Activated naive CD4-positive, alpha-beta T cell treated with anti-CD3 and anti-CD28 coated beads, Interleukin-2, amount 10 ng/mL, durations not matched to agents 7 days and 5 days (primary cell): ENCODE data around the gene PTGES3L.
A peak's percentile ranks its signal among the peaks of the same experiment; 100 is the strongest.
"Not testable (repeated sequence)": the region's sequence is repeated elsewhere in the genome, so short reads cannot be mapped to it uniquely, and the experiment has no call there.

Experiments
- CTCF ChIA-PET: fragments of 350-600 bp; sonication (Branson Sonifier 250); formaldehyde crosslinking; loops from one replicate; lab custom pipeline; 2021; ENCODE audit warnings: antibody characterized with exemption; lab: Charles Lee
- DNase-seq: peaks from one replicate; pipeline ENCODE4 v3.0.0-alpha.2; 2020
- H3K27ac Mint-ChIP-seq: one replicate; pipeline ENCODE4 v1.8.0; 2021; ENCODE audit warnings: mild to moderate bottlenecking, moderate library complexity, mixed read lengths
- H3K27me3 Mint-ChIP-seq: one replicate; pipeline ENCODE4 v1.8.0; 2021; ENCODE audit warnings: mild to moderate bottlenecking, mixed read lengths
- H3K36me3 Mint-ChIP-seq: one replicate; pipeline ENCODE4 v1.8.0; 2021; ENCODE audit warnings: mixed read lengths
- H3K4me1 Mint-ChIP-seq: one replicate; pipeline ENCODE4 v1.8.0; 2021; ENCODE audit warnings: mixed read lengths
- H3K4me3 Mint-ChIP-seq: one replicate; pipeline ENCODE4 v1.8.0; 2021; ENCODE audit warnings: mild to moderate bottlenecking, moderate library complexity, mixed read lengths
- H3K9me3 Mint-ChIP-seq: one replicate; pipeline ENCODE4 v1.8.0; 2021; ENCODE audit warnings: mixed read lengths

Gene PTGES3L

GRCh38 chr17:42929497-42929844 lies 50.4 kb downstream of the PTGES3L start:
- peaks cover 8% of the 10 kb centered on the region for H3K4me1 Mint-ChIP-seq
- H3K36me3 Mint-ChIP-seq: no peaks in the 10 kb centered on the region
- CTCF ChIA-PET: interaction anchor here (0.7 to 2.0 kb wide), 9 partner anchors 9 to 346 kb away, joined by 3 to 9 read pairs (median 4); no protein-coding TSS in a partner anchor
- no peak for DNase-seq
- H3K27ac Mint-ChIP-seq: no peak overlapping the region
- H3K27me3 Mint-ChIP-seq: peaks cover 12% of the 10 kb centered on the region
- H3K9me3 Mint-ChIP-seq: no peaks in the 10 kb centered on the region
- no peak overlapping the region for H3K4me3 Mint-ChIP-seq

GRCh38 chr17:42928714-42929496 lies 51.0 kb downstream of the PTGES3L start:
- Mint-ChIP-seq H3K36me3 (no peaks in the 10 kb centered on the region), H3K9me3 (no peaks in the 10 kb centered on the region), H3K4me1 (peaks cover 8% of the 10 kb centered on the region), H3K27me3 (peaks cover 7% of the 10 kb centered on the region), H3K27ac (no peak overlapping the region), H3K4me3 (no peak overlapping the region)
- CTCF ChIA-PET: interaction anchor here (0.7 to 2.0 kb wide), 13 partner anchors 9 to 351 kb away, joined by 3 to 9 read pairs (median 4); partner anchors contain the start of gene PSMC3IP
- peak; percentile 29 for DNase-seq

GRCh38 chr17:42924891-42925290 lies 55.0 kb downstream of the PTGES3L start:
- Mint-ChIP-seq H3K9me3 (no peaks in the 10 kb centered on the region), H3K36me3 (no peaks in the 10 kb centered on the region), H3K27me3 (peaks cover 23% of the 10 kb centered on the region), H3K4me1 (peaks cover 6% of the 10 kb centered on the region), H3K27ac (no peak overlapping the region), H3K4me3 (no peak overlapping the region)
- DNase-seq: no peak
- CTCF ChIA-PET: no interaction called here

- H3K4me1 Mint-ChIP-seq, H3K36me3 Mint-ChIP-seq, DNase-seq, H3K4me3 Mint-ChIP-seq, CTCF ChIA-PET, H3K9me3 Mint-ChIP-seq, H3K27ac Mint-ChIP-seq: not testable (repeated sequence)
- H3K27me3 Mint-ChIP-seq: peaks cover 32% of the 10 kb centered on the region
Measured at GRCh38 chr17:42923472-42923871, 56.4 kb downstream of the PTGES3L start.

GRCh38 chr17:42922294-42922693 lies 57.6 kb downstream of the PTGES3L start:
- Mint-ChIP-seq H3K4me3 (no peak overlapping the region), H3K27ac (no peak overlapping the region), H3K9me3 (no peaks in the 10 kb centered on the region), H3K4me1 (no peaks in the 10 kb centered on the region), H3K36me3 (no peaks in the 10 kb centered on the region), H3K27me3 (peaks cover 32% of the 10 kb centered on the region)
- CTCF ChIA-PET: interaction anchor here (0.9 kb wide), 1 partner anchor 9 kb away, joined by 4 read pairs; no protein-coding TSS in a partner anchor
- DNase-seq: no peak

GRCh38 chr17:42920922-42921321 lies 59.0 kb downstream of the PTGES3L start:
- Mint-ChIP-seq H3K9me3 (no peaks in the 10 kb centered on the region), H3K27me3 (peaks cover 36% of the 10 kb centered on the region), H3K4me3 (no peak overlapping the region), H3K27ac (no peak overlapping the region), H3K4me1 (no peaks in the 10 kb centered on the region), H3K36me3 (no peaks in the 10 kb centered on the region)
- DNase-seq: no peak
- CTCF ChIA-PET: interaction anchor here (1.7 kb wide), 1 partner anchor 8 kb away, joined by 6 read pairs; no protein-coding TSS in a partner anchor

- Mint-ChIP-seq H3K36me3 (no peaks in the 10 kb centered on the region), H3K27ac (no peak overlapping the region), H3K9me3 (no peaks in the 10 kb centered on the region), H3K4me1 (no peaks in the 10 kb centered on the region), H3K4me3 (no peak overlapping the region), H3K27me3 (peaks cover 36% of the 10 kb centered on the region)
- DNase-seq: no peak
- CTCF ChIA-PET: interaction anchor here (1.7 kb wide), 1 partner anchor 8 kb away, joined by 6 read pairs; no protein-coding TSS in a partner anchor
Measured at GRCh38 chr17:42920106-42920900, 59.6 kb downstream of the PTGES3L start.

GRCh38 chr17:42919522-42920077 lies 60.3 kb downstream of the PTGES3L start:
- H3K27me3 Mint-ChIP-seq: peaks cover 32% of the 10 kb centered on the region
- not testable (repeated sequence) for H3K4me1 Mint-ChIP-seq, H3K4me3 Mint-ChIP-seq, H3K27ac Mint-ChIP-seq, H3K9me3 Mint-ChIP-seq, H3K36me3 Mint-ChIP-seq, DNase-seq
- CTCF ChIA-PET: interaction anchor here (1.7 kb wide), 1 partner anchor 9 kb away, joined by 6 read pairs; no protein-coding TSS in a partner anchor

GRCh38 chr17:42918902-42919521 lies 60.9 kb downstream of the PTGES3L start:
- no peaks in the 10 kb centered on the region for H3K36me3 Mint-ChIP-seq

More at GRCh38 chr17:42918902-42919521, 60.9 kb downstream of the PTGES3L start:
- Mint-ChIP-seq H3K27ac (no peak overlapping the region), H3K27me3 (peaks cover 32% of the 10 kb centered on the region), H3K4me1 (no peaks in the 10 kb centered on the region), H3K4me3 (no peak overlapping the region), H3K9me3 (no peaks in the 10 kb centered on the region)
- DNase-seq: no peak
- CTCF ChIA-PET: interaction anchor here (1.7 kb wide), 2 partner anchors 9 to 10 kb away, joined by 6 read pairs; no protein-coding TSS in a partner anchor
